Endothelial cell of umbilical vein (primary cell): ENCODE measurements around the gene NAPB. TPM values are rescaled to one million over a fixed set of nuclear protein-coding genes. Genes with fewer than 3 reads are reported as not detected.

Source experiments
- BruUV-seq: library from RNA; stranded (reverse); fragments of 400-500 nt; replicated peaks from 2 replicates; lab custom pipeline; 2021; lab: Mats Ljungman, UMichigan
- CTCF ChIA-PET: fragments of 300-600, 350-600 bp; sonication (Branson Sonifier 250); formaldehyde crosslinking; loops from one replicate; lab custom pipeline; 2021; ENCODE audit warnings: antibody characterized with exemption, inconsistent platforms; lab: Charles Lee
- POLR2A ChIA-PET: fragments of 300-600, 350-600 bp; sonication (Branson Sonifier 250); formaldehyde crosslinking; loops from one replicate; lab custom pipeline; 2021; ENCODE audit warnings: antibody characterized with exemption, inconsistent platforms; lab: Charles Lee
- DNase-seq: peaks from one replicate; pipeline ENCODE4 v3.0.0-alpha.2; 2011; ENCODE audit warnings: low read depth, low spot score
- FAIRE-seq: peaks from 2 replicates; lab custom pipeline; 2011; peaks lifted over from hg19 to GRCh38; lab: Jason Lieb, UNC
- H2AFZ ChIP-seq: 2 replicates; pipeline ENCODE4 v1.6.0; 2012; ENCODE audit warnings: low read depth, low read length, control low read depth, inconsistent platforms
- H3K27ac ChIP-seq: 2 replicates; pipeline ENCODE4 v1.5.1; 2011; ENCODE audit warnings: low read depth, mild to moderate bottlenecking, control low read depth, low read length, moderate library complexity; ENCODE audit not compliant: insufficient read depth
- H3K27me3 ChIP-seq, 2 experiments: 2 replicates each; pipeline versions ENCODE4 v1.6.0 to v1.6.1; 2011; ENCODE audit warnings: low read length in 2 of 2, mixed read lengths in 1 of 2; ENCODE audit not compliant: control insufficient read depth in 2 of 2, insufficient read depth in 2 of 2
- H3K36me3 ChIP-seq, 2 experiments: 2 replicates in 1 of 2; 3 replicates in 1 of 2; pipeline ENCODE4 v1.5.1; 2011; ENCODE audit warnings: low read length in 2 of 2, mild to moderate bottlenecking in 1 of 2, moderate library complexity in 1 of 2; ENCODE audit not compliant: control insufficient read depth in 2 of 2, insufficient read depth in 2 of 2; ENCODE audit errors: extremely low read depth in 1 of 2
- H3K4me1 ChIP-seq: 3 replicates; pipeline ENCODE4 v1.5.1; 2011; ENCODE audit warnings: mild to moderate bottlenecking, low read length; ENCODE audit not compliant: control insufficient read depth, insufficient read depth; ENCODE audit errors: extremely low read depth
- H3K4me2 ChIP-seq: 2 replicates; pipeline ENCODE4 v1.6.1; 2011; ENCODE audit warnings: low read length, control low read depth, mixed read lengths; ENCODE audit not compliant: insufficient read depth
- H3K4me3 ChIP-seq, 3 experiments: fragments of 200-600 bp in 1 of 3; sonication (generic), shearing (Covaris generic) in 1 of 3; replicated peaks in 1 of 3; 2 replicates each; pipeline ENCODE4 v1.5.1; 2011 to 2016; ENCODE audit warnings: control low read depth in 3 of 3, low read length in 3 of 3, mild to moderate bottlenecking in 2 of 3, inconsistent platforms in 1 of 3, low read depth in 1 of 3, moderate library complexity in 1 of 3; ENCODE audit not compliant: insufficient read depth in 1 of 3
- H3K79me2 ChIP-seq: 2 replicates; pipeline ENCODE4 v1.6.0; 2012; ENCODE audit warnings: low read length, inconsistent platforms; ENCODE audit not compliant: control insufficient read depth, insufficient read depth
- H3K9ac ChIP-seq: replicated peaks from 2 replicates; pipeline ENCODE3; 2011; ENCODE audit warnings: low read length, control low read depth; ENCODE audit not compliant: insufficient read depth; ENCODE audit errors: extremely low read depth
- H3K9me1 ChIP-seq: replicated peaks from 3 replicates; pipeline ENCODE4 v1.6.0; 2011; ENCODE audit warnings: mild to moderate bottlenecking, low read length; ENCODE audit not compliant: control insufficient read depth, insufficient read depth; ENCODE audit errors: extremely low read depth
- H3K9me3 ChIP-seq: replicated peaks from 2 replicates; pipeline ENCODE4 v1.5.1; 2012; ENCODE audit warnings: low read length, inconsistent platforms; ENCODE audit not compliant: control insufficient read depth, insufficient read depth
- H4K20me1 ChIP-seq: replicated peaks from 2 replicates; pipeline ENCODE3; 2011; ENCODE audit warnings: mild to moderate bottlenecking, low read length; ENCODE audit not compliant: control insufficient read depth, insufficient read depth; ENCODE audit errors: extremely low read depth
- EZH2 ChIP-seq: IDR thresholded peaks from 2 replicates; pipeline ENCODE4 v1.6.1; 2012; ENCODE audit warnings: borderline replicate concordance, low read depth, mild to moderate bottlenecking, moderate library complexity, low read length, inconsistent platforms; ENCODE audit not compliant: severe bottlenecking
- FOS ChIP-seq: IDR thresholded peaks from 2 replicates; pipeline ENCODE4 v1.6.1; 2011; ENCODE audit warnings: mild to moderate bottlenecking, low read length, moderate library complexity, borderline replicate concordance; ENCODE audit not compliant: insufficient read depth
- GATA2 ChIP-seq: IDR thresholded peaks from 2 replicates; pipeline ENCODE4 v1.7.0; 2011; ENCODE audit warnings: low read depth, mild to moderate bottlenecking, moderate library complexity, mixed read lengths, low read length; ENCODE audit not compliant: insufficient read length, insufficient read depth
- JUN ChIP-seq: IDR thresholded peaks from 2 replicates; pipeline ENCODE4 v1.6.1; 2011; ENCODE audit warnings: borderline replicate concordance, low read depth; ENCODE audit not compliant: insufficient read length, insufficient read depth
- MAX ChIP-seq: IDR thresholded peaks from 2 replicates; pipeline ENCODE4 v1.6.1; 2011; ENCODE audit not compliant: insufficient read depth, insufficient read length
- MYC ChIP-seq: IDR thresholded peaks from one replicate; pipeline ENCODE4 v1.6.1; 2011; ENCODE audit warnings: mild to moderate bottlenecking, low read depth, low read length
- POLR2A ChIP-seq: IDR thresholded peaks from 2 replicates; pipeline ENCODE4 v1.6.1; 2012; ENCODE audit warnings: low read depth, mild to moderate bottlenecking, control low read depth, low read length
- POLR2AphosphoS5 ChIP-seq: IDR thresholded peaks from 2 replicates; pipeline ENCODE4 v1.6.1; 2012; ENCODE audit warnings: low read depth, mild to moderate bottlenecking, control low read depth, low read length, moderate library complexity; ENCODE audit not compliant: insufficient read depth
- dilution Hi-C: fragments of 300-500 bp; cut with MboI; formaldehyde crosslinking; loops from one replicate; pipeline ENCODE4 v1.15.0; 2019; ENCODE audit warnings: low sequenced_read_pairs; ENCODE audit not compliant: extremely low pct_ligation_motif_present
- intact Hi-C: fragments of 100-400 bp; cut with micrococcal nuclease; formaldehyde crosslinking; loops from one replicate; pipeline ENCODE4 v1.10.0; 2022
- polyA plus RNA-seq, 4 experiments: library from polyadenylated mRNA; depleted of rRNA in 3 of 4; stranded (reverse) in 3 of 4; unstranded in 1 of 4; fragments of >200 nt; gene quantifications; 2 replicates each; pipeline versions ENCODE4 v1.2.1 to v1.2.3, GENCODE V29; 2011 to 2012; ENCODE audit warnings: missing spikeins in 1 of 4
- total RNA-seq: library from RNA; stranded (reverse); gene quantifications from 2 replicates; pipeline ENCODE4 v1.2.3, GENCODE V29; 2021
- TF ChIP-seq, protein P1 (sequence below), 2 donors: IDR thresholded peaks; 1 replicate in 1 of 2; 2 replicates in 1 of 2; pipeline ENCODE4 v1.5.1; 2011; ENCODE audit warnings: low read length in 2 of 2, mild to moderate bottlenecking in 2 of 2, moderate library complexity in 2 of 2, control low read depth in 1 of 2, inconsistent platforms in 1 of 2, low read depth in 1 of 2; ENCODE audit not compliant: insufficient read depth in 1 of 2; ENCODE audit errors: extremely low read depth in 1 of 2

The NAPB gene
- total and polyA plus RNA-seq, 2 donors (not counting 3 experiments of a cell fraction or from before 2014, with no cell fraction given): 4.7 to 10.1 TPM

- Histone ChIP-seq H2AFZ (no peak overlapping the region), H3K79me2 (peaks cover 2% of the 10 kb centered on the region), H3K27ac (no peak overlapping the region), H3K4me2 (no peak overlapping the region), H3K4me1 (peaks cover 3% of the 10 kb centered on the region), H3K9me1 (no peaks in the 10 kb centered on the region), H3K9ac (no peak overlapping the region), H4K20me1 (no peaks in the 10 kb centered on the region), H3K36me3 (peaks cover 2 to 11% of the 10 kb centered on the region in 2 experiments), H3K27me3 (no peaks in the 10 kb centered on the region), H3K4me3 (no peak overlapping the region), H3K9me3 (no peaks in the 10 kb centered on the region)
- no TSS peak for BruUV-seq
- dilution Hi-C loops (no loop called here), intact Hi-C loops (no loop called here)
- POLR2A ChIA-PET: no interaction called here
- TF ChIP-seq MYC (no peak), POLR2AphosphoS5 (no peak), GATA2 (no peak), MAX (no peak), POLR2A (no peak), JUN (no peak), FOS (no peak), EZH2 (no peak)
- TF ChIP-seq, protein P1, sequence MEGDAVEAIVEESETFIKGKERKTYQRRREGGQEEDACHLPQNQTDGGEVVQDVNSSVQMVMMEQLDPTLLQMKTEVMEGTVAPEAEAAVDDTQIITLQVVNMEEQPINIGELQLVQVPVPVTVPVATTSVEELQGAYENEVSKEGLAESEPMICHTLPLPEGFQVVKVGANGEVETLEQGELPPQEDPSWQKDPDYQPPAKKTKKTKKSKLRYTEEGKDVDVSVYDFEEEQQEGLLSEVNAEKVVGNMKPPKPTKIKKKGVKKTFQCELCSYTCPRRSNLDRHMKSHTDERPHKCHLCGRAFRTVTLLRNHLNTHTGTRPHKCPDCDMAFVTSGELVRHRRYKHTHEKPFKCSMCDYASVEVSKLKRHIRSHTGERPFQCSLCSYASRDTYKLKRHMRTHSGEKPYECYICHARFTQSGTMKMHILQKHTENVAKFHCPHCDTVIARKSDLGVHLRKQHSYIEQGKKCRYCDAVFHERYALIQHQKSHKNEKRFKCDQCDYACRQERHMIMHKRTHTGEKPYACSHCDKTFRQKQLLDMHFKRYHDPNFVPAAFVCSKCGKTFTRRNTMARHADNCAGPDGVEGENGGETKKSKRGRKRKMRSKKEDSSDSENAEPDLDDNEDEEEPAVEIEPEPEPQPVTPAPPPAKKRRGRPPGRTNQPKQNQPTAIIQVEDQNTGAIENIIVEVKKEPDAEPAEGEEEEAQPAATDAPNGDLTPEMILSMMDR (IDR thresholded peaks at IDR 0.05; ENCODE audit: extremely low read depth in 1 of 2, insufficient read depth in 1 of 2, low read depth in 1 of 2, low read length in 2 of 2): no peak
- CTCF ChIA-PET: interaction anchor here (1.1 kb wide), 1 partner anchor 38 kb away, joined by 3 read pairs; no protein-coding TSS in a partner anchor
- FAIRE-seq: no peak
- no peak for DNase-seq
Measured at GRCh38 chr20:23381876-23382275, 39.4 kb downstream of the NAPB start.
